Esophagus squamous epithelium (tissue), 5 donors: Measurements from ENCODE around the gene ZNF341. TPM values are rescaled to one million over a fixed set of nuclear protein-coding genes. Genes with fewer than 3 reads are reported as not detected.

ENCODE experiments used
- DNase-seq: peaks from one replicate; lab custom pipeline; 2025; lab: John Stamatoyannopoulos, UW
- H3K27ac ChIP-seq, 4 donors: fragments of 200-600 bp; sonication (generic); one replicate each; pipeline ENCODE4 v1.5.1; 2016 to 2019; ENCODE audit warnings: mild to moderate bottlenecking in 1 of 4
- H3K27me3 ChIP-seq, 4 donors: fragments of 200-600 bp; sonication (generic); 1 replicate in 3 of 4; 2 replicates in 1 of 4; pipeline versions ENCODE4 v1.5.1 to v1.6.0; 2017 to 2021; ENCODE audit warnings: antibody characterized with exemption in 1 of 4
- H3K36me3 ChIP-seq, 3 donors: fragments of 200-600 bp; sonication (generic); one replicate each; pipeline ENCODE4 v1.5.1; 2016 to 2019
- H3K4me1 ChIP-seq, 3 donors: fragments of 200-600 bp; sonication (generic); one replicate each; pipeline ENCODE4 v1.5.1; 2017 to 2019
- H3K4me3 ChIP-seq, 4 donors: fragments of 200-600 bp; sonication (generic); 1 replicate in 3 of 4; 2 replicates in 1 of 4; pipeline ENCODE4 v1.5.1; 2016 to 2019; ENCODE audit warnings: mild to moderate bottlenecking in 2 of 4, moderate library complexity in 1 of 4
- H3K9me3 ChIP-seq, 3 donors: fragments of 200-600 bp; sonication (generic); one replicate each; pipeline ENCODE4 v1.5.1; 2016 to 2019
- CTCF ChIP-seq, 6 experiments: fragments of 450-650 bp in 4 of 6; fragments of 200-600 bp in 2 of 6; sonication (generic) in 2 of 6; IDR thresholded peaks; one replicate each; pipeline ENCODE4 v1.5.1; 2016 to 2019; ENCODE audit warnings: antibody characterized with exemption in 6 of 6, mild to moderate bottlenecking in 4 of 6, moderate library complexity in 4 of 6
- POLR2A ChIP-seq, 4 donors: fragments of 450-650 bp; IDR thresholded peaks; one replicate each; pipeline ENCODE4 v1.6.1; 2017; ENCODE audit warnings: antibody characterized with exemption in 4 of 4, mild to moderate bottlenecking in 4 of 4, moderate library complexity in 3 of 4
- WGBS, 2 donors: methylation state at CpG; one replicate each; pipeline ENCODE4 v1.1.5; 2018; 5-methylcytosine and 5-hydroxymethylcytosine counted together
- intact Hi-C: fragments of 100-400 bp; cut with DNase I; formaldehyde crosslinking; loops from one replicate; pipeline ENCODE4 v1.15.0; 2022
- total RNA-seq, 4 donors: library from RNA; depleted of rRNA; stranded (reverse); fragments of >200 nt; gene quantifications; one replicate each; pipeline ENCODE4 v1.1.0, GENCODE V29; 2016
- donor health status: DM: yes; HTN: yes; CAD: no.

ZNF341 gene
- total RNA-seq, 4 donors from 2014 or later, result 1.7 to 4.0 (median 3.2) TPM

GRCh38 chr20:33686984-33687366 is 44.8 kb upstream of the ZNF341 start:
- no peaks in the 10 kb centered on the region for H3K36me3 ChIP-seq
- H3K27me3 ChIP-seq, result no peaks in the 10 kb centered on the region
- no peak for DNase-seq
- peak overlapping the region in 3 of 4 donors; percentile 33 to 70 (median 54) for H3K4me3 ChIP-seq
- peaks cover 15 to 28% (median 17%) of the 10 kb centered on the region in 3 donors for H3K4me1 ChIP-seq
- no peaks in the 10 kb centered on the region for H3K9me3 ChIP-seq
- WGBS, 2 donors, result 65 to 66% methylated on average over 7 to 10 of the region's 14 CpGs
- TF ChIP-seq CTCF (IDR thresholded peaks at IDR 0.05) (no peak), POLR2A (IDR thresholded peaks at IDR 0.05) (no peak)
- peak overlapping the region in 3 of 4 donors; percentile 62 to 90 (median 69) for H3K27ac ChIP-seq
- intact Hi-C loops, result no loop called here

GRCh38 chr20:33687370-33687915 is 44.4 kb upstream of the ZNF341 start:
- WGBS, 2 donors, result 80 to 82% methylated on average over 8 of the region's 8 CpGs
- Histone ChIP-seq H3K36me3 (no peaks in the 10 kb centered on the region), H3K27ac (peak overlapping the region in 2 of 4 donors; percentile 69 to 90), H3K27me3 (no peaks in the 10 kb centered on the region), H3K9me3 (no peaks in the 10 kb centered on the region), H3K4me3 (no peak overlapping the region), H3K4me1 (peaks cover 15 to 28% (median 17%) of the 10 kb centered on the region in 3 donors)
- DNase-seq, result no peak
- no peak for TF ChIP-seq POLR2A (IDR thresholded peaks at IDR 0.05)
- TF ChIP-seq CTCF (IDR thresholded peaks at IDR 0.05), result no peak
- intact Hi-C loops, result no loop called here

DNA sequence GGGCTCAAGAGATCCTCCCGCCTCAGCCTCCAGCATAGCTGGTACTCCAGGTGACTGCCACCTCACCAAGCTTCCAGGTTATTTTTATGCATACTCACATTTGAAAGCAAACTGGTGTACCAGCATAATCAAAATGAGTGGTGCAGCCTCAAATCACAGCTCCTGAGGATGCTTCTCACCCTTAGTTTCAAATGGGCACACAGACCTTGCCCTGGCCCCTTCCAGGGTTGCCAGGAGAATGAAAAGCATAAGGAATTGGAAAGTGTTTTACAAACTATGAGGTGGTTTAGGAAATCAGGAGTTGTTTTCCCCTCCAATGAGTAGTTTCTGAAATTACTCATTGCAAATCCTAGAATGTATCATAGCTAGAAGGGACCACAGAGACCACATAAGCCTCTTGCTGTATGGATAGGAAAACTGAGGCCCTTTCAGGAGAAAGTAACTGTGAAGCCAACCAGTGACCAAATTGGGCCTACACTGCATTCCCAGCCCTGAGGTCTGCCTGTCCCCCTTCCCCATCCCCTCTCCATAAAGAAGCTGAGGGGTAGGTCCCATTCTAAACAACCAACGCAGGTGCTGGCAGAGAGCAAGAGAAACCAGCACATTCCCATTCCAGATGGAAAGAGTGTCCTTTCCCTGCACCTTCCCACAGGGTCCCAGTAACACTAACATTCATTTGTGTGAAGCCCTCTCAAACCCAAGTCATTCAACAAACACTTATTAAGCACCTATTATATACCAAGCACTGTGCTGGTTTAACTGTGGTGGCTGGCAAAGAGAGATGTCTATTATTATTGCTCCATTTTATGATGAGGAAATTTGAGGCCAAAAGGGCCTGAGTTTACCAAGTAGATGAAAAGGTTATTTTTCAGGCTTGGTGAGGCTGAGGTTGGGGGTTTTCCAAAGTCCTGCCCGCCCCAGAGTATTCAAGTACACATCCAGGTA is 43.5 kb upstream of the ZNF341 start:
- TF ChIP-seq POLR2A (IDR thresholded peaks at IDR 0.05), result no peak
- TF ChIP-seq CTCF (IDR thresholded peaks at IDR 0.05), result no peak
- H3K27ac ChIP-seq, result no peak overlapping the region
- H3K27me3 ChIP-seq, result no peaks in the 10 kb centered on the region
- no peak overlapping the region for H3K4me3 ChIP-seq
- H3K4me1 ChIP-seq, result peaks cover 15 to 28% (median 17%) of the 10 kb centered on the region in 3 donors
- H3K9me3 ChIP-seq, result no peaks in the 10 kb centered on the region
- intact Hi-C loops, result no loop called here
- DNase-seq, result no peak
- WGBS, 2 donors, result 90 to 94% methylated on average over 2 to 3 of the region's 3 CpGs
- H3K36me3 ChIP-seq, result no peaks in the 10 kb centered on the region

DNA sequence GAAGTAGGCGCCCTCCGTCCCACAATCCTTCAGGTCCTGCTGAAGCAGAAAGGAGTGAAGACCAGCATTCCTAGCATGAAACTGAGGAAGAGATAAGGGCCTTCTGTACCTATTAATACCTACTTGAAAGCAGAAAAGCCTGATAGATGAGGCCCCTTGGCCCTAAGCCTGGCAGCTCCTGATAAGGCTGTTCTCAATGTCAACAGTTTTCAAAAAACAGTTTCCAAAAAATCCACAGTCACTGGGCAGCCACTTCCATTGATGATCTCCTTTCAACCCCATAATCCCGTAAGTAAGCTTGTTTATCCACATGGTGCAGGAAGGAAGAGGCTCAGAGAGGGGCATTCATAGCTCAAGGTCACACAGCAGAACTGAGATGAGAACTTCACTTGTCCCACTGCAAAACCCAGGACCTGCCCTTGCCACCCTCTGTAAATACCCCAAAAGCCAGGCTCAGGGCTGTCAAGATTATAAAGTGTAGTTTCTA is 42.8 kb upstream of the ZNF341 start:
- no peaks in the 10 kb centered on the region for H3K36me3 ChIP-seq
- H3K4me3 ChIP-seq, result no peak overlapping the region
- intact Hi-C loops, result no loop called here
- TF ChIP-seq CTCF (IDR thresholded peaks at IDR 0.05), result no peak
- TF ChIP-seq POLR2A (IDR thresholded peaks at IDR 0.05), result no peak
- 77 to 81% methylated on average over 1 to 3 of the region's 3 CpGs for WGBS, 2 donors
- DNase-seq, result no peak
- no peak overlapping the region for H3K27ac ChIP-seq
- no peaks in the 10 kb centered on the region for H3K9me3 ChIP-seq
- peaks cover 15 to 30% (median 17%) of the 10 kb centered on the region in 3 donors for H3K4me1 ChIP-seq
- H3K27me3 ChIP-seq, result no peaks in the 10 kb centered on the region

DNA sequence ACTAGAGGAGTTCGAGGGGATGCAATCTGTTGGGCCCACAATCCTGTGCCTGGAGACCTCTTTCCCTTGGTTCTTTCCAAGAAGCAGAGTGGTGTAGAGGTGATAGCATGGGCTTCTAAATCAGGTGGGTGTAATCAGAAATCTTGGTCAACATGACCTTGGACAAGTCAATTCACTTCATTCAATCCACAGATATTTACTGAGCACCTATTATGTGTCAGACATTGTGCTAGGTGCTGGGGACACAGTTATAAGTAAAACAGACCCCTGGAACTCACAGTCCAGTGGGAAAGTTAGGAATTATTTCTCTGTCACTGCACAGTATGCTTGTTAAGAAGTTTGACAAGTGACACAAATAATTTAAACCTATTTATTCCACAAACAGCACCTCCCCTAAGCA is 42.3 kb upstream of the ZNF341 start:
- Histone ChIP-seq H3K4me3 (no peak overlapping the region), H3K4me1 (peaks cover 15 to 30% (median 17%) of the 10 kb centered on the region in 3 donors), H3K9me3 (no peaks in the 10 kb centered on the region), H3K27ac (no peak overlapping the region), H3K27me3 (no peaks in the 10 kb centered on the region), H3K36me3 (no peaks in the 10 kb centered on the region)
- TF ChIP-seq POLR2A (IDR thresholded peaks at IDR 0.05) (no peak), CTCF (IDR thresholded peaks at IDR 0.05) (no peak)
- intact Hi-C loops, result no loop called here
- no peak for DNase-seq
- 88 to 93% methylated on average over 1 of the region's 1 CpG for WGBS, 2 donors
